Esophagus muscularis mucosa (tissue), 4 donors: Measurements from ENCODE around the gene ASXL2. TPM values are rescaled to one million over a fixed set of nuclear protein-coding genes. Genes with fewer than 3 reads are reported as not detected.
"Not testable (repeated sequence)": the region's sequence is repeated elsewhere in the genome, so short reads cannot be mapped to it uniquely, and the experiment has no call there.

ENCODE experiments used
- DNase-seq: peaks from one replicate; pipeline ENCODE4 v3.0.0-alpha.2; 2017; ENCODE audit errors: extremely low spot score
- H3K27ac ChIP-seq, 4 donors: fragments of 200-600 bp; sonication (generic); replicated peaks in 1 of 4; 1 replicate in 3 of 4; 2 replicates in 1 of 4; pipeline ENCODE4 v1.5.1; 2016 to 2019; ENCODE audit warnings: mild to moderate bottlenecking in 1 of 4
- H3K27me3 ChIP-seq, 4 donors: fragments of 200-600 bp; sonication (generic); one replicate each; pipeline versions ENCODE4 v1.5.1 to v1.6.0; 2016 to 2019
- H3K36me3 ChIP-seq, 4 donors: fragments of 200-600 bp; sonication (generic); one replicate each; pipeline ENCODE4 v1.5.1; 2016 to 2019
- H3K4me1 ChIP-seq, 4 donors: fragments of 200-600 bp; sonication (generic); one replicate each; pipeline ENCODE4 v1.5.1; 2016 to 2019
- H3K4me3 ChIP-seq, 4 donors: fragments of 200-600 bp; sonication (generic); 1 replicate in 2 of 4; 2 replicates in 2 of 4; pipeline ENCODE4 v1.5.1; 2016 to 2019; ENCODE audit warnings: mild to moderate bottlenecking in 4 of 4, moderate library complexity in 1 of 4
- H3K9me3 ChIP-seq, 4 donors: fragments of 200-600 bp; sonication (generic); 1 replicate in 3 of 4; 2 replicates in 1 of 4; pipeline ENCODE4 v1.5.1; 2016 to 2019
- CTCF ChIP-seq, 3 experiments: fragments of 200-600 bp in 2 of 3; fragments of 450-650 bp in 1 of 3; sonication (generic) in 2 of 3; IDR thresholded peaks; one replicate each; pipeline ENCODE4 v1.5.1; 2017 to 2019; ENCODE audit warnings: antibody characterized with exemption in 3 of 3, mild to moderate bottlenecking in 2 of 3, moderate library complexity in 1 of 3
- EP300 ChIP-seq: sonication (generic); formaldehyde crosslinking; IDR thresholded peaks from one replicate; pipeline ENCODE4 v1.6.1; 2017; ENCODE audit warnings: antibody characterized with exemption
- POLR2A ChIP-seq: fragments of 450-650 bp; IDR thresholded peaks from one replicate; pipeline ENCODE4 v1.6.1; 2017; ENCODE audit warnings: antibody characterized with exemption, moderate library complexity, mild to moderate bottlenecking, low read depth
- POLR2AphosphoS5 ChIP-seq, 2 donors: sonication (generic); formaldehyde crosslinking; IDR thresholded peaks; one replicate each; pipeline ENCODE4 v1.6.1; 2017; ENCODE audit warnings: antibody characterized with exemption in 2 of 2
- WGBS: methylation state at CpG from one replicate; pipeline ENCODE4 v1.1.5; 2018; 5-methylcytosine and 5-hydroxymethylcytosine counted together
- intact Hi-C: fragments of 100-400 bp; cut with DNase I; formaldehyde crosslinking; loops from one replicate; pipeline ENCODE4 v1.15.1; 2023
- total RNA-seq, 4 donors: library from RNA; depleted of rRNA; stranded (reverse); fragments of >200 nt; gene quantifications; one replicate each; pipeline versions ENCODE4 v1.1.0 to v1.2.1, GENCODE V29; 2016

The ASXL2 gene
- total RNA-seq, 4 donors from 2014 or later: 17.4 to 25.1 (median 20.5) TPM

- no peaks in the 10 kb centered on the region for H3K27me3 ChIP-seq
These were observed 46.4 kb downstream of the ASXL2 start for GRCh38 chr2:25831746-25832449.

DNA sequence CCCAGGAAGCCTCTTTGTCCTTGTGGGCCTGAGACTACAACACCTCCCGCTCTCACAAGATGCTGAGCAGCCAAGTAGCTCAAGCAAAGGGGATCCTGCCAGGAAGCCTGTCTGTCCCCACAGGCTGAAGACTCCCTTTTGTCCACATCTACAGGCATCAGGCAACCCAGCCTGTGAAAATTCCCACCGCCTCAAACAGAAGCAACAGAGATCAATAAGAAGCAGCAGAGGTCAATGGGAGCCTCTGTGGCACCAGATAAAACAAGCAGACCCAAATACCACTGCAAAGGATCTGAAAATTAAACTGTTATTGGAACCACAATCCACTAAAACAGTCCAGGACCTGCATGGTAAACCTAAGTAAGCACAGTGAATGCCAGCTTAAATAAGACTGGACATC is 48.5 kb downstream of the ASXL2 start:
- H3K27ac ChIP-seq: no peak overlapping the region
- TF ChIP-seq CTCF (IDR thresholded peaks at IDR 0.05) (no peak), POLR2AphosphoS5 (IDR thresholded peaks at IDR 0.05) (no peak), POLR2A (no peak), EP300 (no peak)
- H3K36me3 ChIP-seq: peaks cover 0 to 12% (median 0%) of the 10 kb centered on the region in 4 donors
- 93% methylated on average over 2 of the region's 2 CpGs for WGBS
- no peak overlapping the region for H3K4me3 ChIP-seq
- H3K9me3 ChIP-seq: peaks cover 0 to 4% (median 0%) of the 10 kb centered on the region in 4 donors
- DNase-seq: no peak
- H3K27me3 ChIP-seq: no peaks in the 10 kb centered on the region
- intact Hi-C loops: no loop called here
- H3K4me1 ChIP-seq: peaks cover 0 to 9% (median 3%) of the 10 kb centered on the region in 4 donors

More at GRCh38 chr2:25831746-25832449, 46.4 kb downstream of the ASXL2 start:
- intact Hi-C loops: no loop called here
- Histone ChIP-seq H3K9me3 (peaks cover 0 to 4% (median 0%) of the 10 kb centered on the region in 4 donors), H3K4me1 (peaks cover 0 to 9% (median 3%) of the 10 kb centered on the region in 4 donors), H3K36me3 (peaks cover 0 to 12% (median 0%) of the 10 kb centered on the region in 4 donors), H3K4me3 (no peak overlapping the region), H3K27ac (no peak overlapping the region)
- 88% methylated on average over 3 of the region's 3 CpGs for WGBS
- TF ChIP-seq POLR2A (no peak), CTCF (IDR thresholded peaks at IDR 0.05) (no peak), POLR2AphosphoS5 (IDR thresholded peaks at IDR 0.05) (no peak), EP300 (no peak)
- DNase-seq: no peak

DNA sequence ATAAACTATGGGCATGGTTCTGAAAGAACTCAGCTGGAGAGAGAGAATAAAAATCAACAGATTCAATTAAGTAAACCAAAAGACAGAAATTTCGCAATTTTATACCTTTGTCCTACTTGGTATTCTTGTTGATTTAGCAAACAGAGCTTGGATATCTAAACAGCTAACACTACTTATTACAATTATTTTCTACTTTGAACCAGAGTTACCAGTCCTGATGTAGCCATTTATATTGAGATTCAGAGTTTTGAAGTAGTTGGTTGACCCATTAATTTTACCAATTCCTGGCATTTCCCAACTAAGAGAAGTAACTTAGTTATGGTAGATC is 48.9 kb downstream of the ASXL2 start:
- Histone ChIP-seq H3K4me3 (no peak overlapping the region), H3K4me1 (peaks cover 0 to 9% (median 3%) of the 10 kb centered on the region in 4 donors), H3K27ac (no peak overlapping the region), H3K9me3 (peaks cover 0 to 4% (median 0%) of the 10 kb centered on the region in 4 donors), H3K36me3 (peaks cover 0 to 12% (median 0%) of the 10 kb centered on the region in 4 donors), H3K27me3 (no peaks in the 10 kb centered on the region)
- DNase-seq: no peak
- intact Hi-C loops: no loop called here
- 100% methylated on average over 1 of the region's 1 CpG for WGBS
- TF ChIP-seq POLR2AphosphoS5 (IDR thresholded peaks at IDR 0.05) (no peak), POLR2A (no peak), CTCF (IDR thresholded peaks at IDR 0.05) (no peak), EP300 (no peak)

GRCh38 chr2:25828532-25829376 is 49.5 kb downstream of the ASXL2 start:
- DNase-seq, intact Hi-C loops, H3K36me3 ChIP-seq, H3K9me3 ChIP-seq, H3K4me1 ChIP-seq, H3K4me3 ChIP-seq, H3K27ac ChIP-seq, H3K27me3 ChIP-seq: not testable (repeated sequence)
- 97% methylated on average over 6 of the region's 7 CpGs for WGBS

DNA sequence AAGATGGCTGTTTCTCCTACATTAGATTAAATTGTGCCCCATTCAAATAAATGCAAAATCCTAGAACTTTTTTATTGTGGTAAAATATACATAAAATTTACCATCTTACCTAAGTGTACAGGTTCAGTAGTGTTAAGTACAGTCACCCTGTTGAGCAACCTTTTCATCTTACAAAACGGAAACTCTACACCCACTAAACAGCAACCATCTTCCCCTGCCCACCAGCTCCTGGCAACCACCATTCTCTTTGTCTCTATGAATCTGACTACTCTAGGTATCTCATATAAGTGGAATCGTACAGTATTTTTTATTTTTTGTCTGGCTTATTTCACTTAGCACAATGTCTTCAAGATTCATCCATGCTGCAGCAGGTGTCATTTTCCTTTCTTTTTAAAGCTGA is 53.0 kb downstream of the ASXL2 start:
- Histone ChIP-seq H3K4me1 (peaks cover 0 to 23% (median 3%) of the 10 kb centered on the region in 4 donors), H3K27me3 (no peaks in the 10 kb centered on the region), H3K4me3 (no peak overlapping the region), H3K9me3 (no peaks in the 10 kb centered on the region), H3K27ac (no peak overlapping the region), H3K36me3 (no peaks in the 10 kb centered on the region)
- WGBS: 91% methylated on average over 2 of the region's 2 CpGs
- no peak for DNase-seq
- TF ChIP-seq EP300 (no peak), CTCF (IDR thresholded peaks at IDR 0.05) (no peak), POLR2AphosphoS5 (IDR thresholded peaks at IDR 0.05) (no peak), POLR2A (no peak)
- intact Hi-C loops: no loop called here
